Keratinocyte (primary cell): ENCODE data around the gene STYXL1.

Experiments used
- CTCF ChIP-seq, 3 experiments: IDR thresholded peaks in 1 of 3; conservative IDR thresholded peaks in 1 of 3; optimal IDR thresholded peaks in 1 of 3; 2 replicates in 2 of 3; 3 replicates in 1 of 3; pipeline versions ENCODE3 to v1.5.1; 2011; ENCODE audit warnings: low read length in 3 of 3, mild to moderate bottlenecking in 3 of 3, moderate library complexity in 2 of 3, control low read depth in 1 of 3, inconsistent platforms in 1 of 3; ENCODE audit not compliant: insufficient read depth in 2 of 3; ENCODE audit errors: extremely low read depth in 1 of 3
- EZH2 ChIP-seq: IDR thresholded peaks from one replicate; pipeline ENCODE4 v1.6.1; 2012; ENCODE audit warnings: inconsistent platforms, mild to moderate bottlenecking, low read length, moderate library complexity

- TF ChIP-seq CTCF (optimal IDR thresholded peaks at IDR 0.05 in 1 of 3, IDR thresholded peaks at IDR 0.05 in 1 of 3, conservative IDR thresholded peaks at IDR 0.05 in 1 of 3; ENCODE audit: extremely low read depth in 1 of 3, insufficient read depth in 2 of 3, low read length in 3 of 3) (no peak), EZH2 (no peak)
These were observed 25.7 kb upstream of the STYXL1 start for GRCh38 chr7:76073335-76073990.
